Mucosa of descending colon (tissue), 3 donors: ENCODE measurements around the gene TGM3. TPM values are rescaled to one million over a fixed set of nuclear protein-coding genes. Genes with fewer than 3 reads are reported as not detected.

Source experiments
- ATAC-seq: fragments of 200-7000 bp; cut with Tn5 transposase; one replicate; pipeline ENCODE4 v1.9.1; 2020; ENCODE audit warnings: mild to moderate bottlenecking, moderate library complexity
- DNase-seq, 3 donors: peaks; one replicate each; pipeline ENCODE4 v3.0.0-alpha.2; 2020
- H3K36me3 ChIP-seq: fragments of 200-600 bp; one replicate; pipeline ENCODE4 v1.8.0; 2021; ENCODE audit warnings: low read depth, mild to moderate bottlenecking
- H3K4me1 ChIP-seq: fragments of 200-600 bp; one replicate; pipeline ENCODE4 v1.8.0; 2021; ENCODE audit warnings: low read depth, mild to moderate bottlenecking
- H3K4me3 ChIP-seq: fragments of 200-600 bp; one replicate; pipeline ENCODE4 v1.8.0; 2021; ENCODE audit warnings: mild to moderate bottlenecking
- H3K9me3 ChIP-seq: fragments of 200-600 bp; one replicate; pipeline ENCODE4 v1.8.0; 2021; ENCODE audit warnings: mild to moderate bottlenecking
- intact Hi-C, 2 donors: fragments of 100-400 bp; cut with DNase I in 1 of 2; cut with micrococcal nuclease in 1 of 2; formaldehyde crosslinking; loops; one replicate each; pipeline versions ENCODE4 v1.11.0 to v1.11.1; 2022; cut with DNase I, micrococcal nuclease
- total RNA-seq, 3 donors: library from RNA; stranded (reverse); fragmentation: NEBNext Ultra II Directional in 2 of 3; extraction: Animal tissue kit (Norgen Biotek cat#: 25700) in 2 of 3; gene quantifications; one replicate each; pipeline versions ENCODE4 v1.2.1 to v1.2.4, GENCODE V29; 2021 to 2023
- TF ChIP-seq, protein P1 (sequence below): fragments of 200-600 bp; IDR thresholded peaks from one replicate; pipeline ENCODE4 v1.8.0; 2022; ENCODE audit warnings: antibody characterized with exemption, mild to moderate bottlenecking
- donor health status: DM: no; HTN: no; CAD: no; lungs with moderate emphysema.
- donor health status: DM: no; HTN: no; CAD: no.
- donor health status: DM: no; HTN: yes; CAD: no.

The TGM3 gene
- total RNA-seq, 3 donors from 2014 or later, result 0.09 to 0.84 (median 0.29) TPM

DNA sequence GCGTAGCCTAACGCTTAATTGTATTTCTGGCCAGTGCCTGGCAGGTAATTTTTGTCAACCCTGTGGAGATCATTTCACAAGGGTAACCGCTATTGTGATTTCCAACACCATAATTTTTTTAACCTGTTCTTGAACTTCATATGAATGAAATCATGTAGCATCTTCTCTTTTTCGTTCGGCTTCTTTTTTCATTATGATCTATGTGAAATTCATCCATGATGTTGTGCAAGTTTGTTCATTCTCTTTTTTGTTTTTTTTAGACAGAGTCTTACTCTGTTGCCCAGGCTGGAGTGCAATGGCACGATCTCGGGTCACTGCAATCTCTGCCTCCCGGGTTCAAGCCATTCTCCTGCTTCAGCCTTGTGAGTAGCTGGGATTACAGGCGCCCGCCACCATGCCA, 42.5 kb upstream of the TGM3 start:
- Histone ChIP-seq H3K36me3 (no peaks in the 10 kb centered on the region), H3K9me3 (no peaks in the 10 kb centered on the region), H3K4me3 (no peak overlapping the region), H3K4me1 (no peaks in the 10 kb centered on the region)
- no peak for ATAC-seq
- intact Hi-C loops, result no loop called here
- DNase-seq, result no peak
- TF ChIP-seq, protein P1, sequence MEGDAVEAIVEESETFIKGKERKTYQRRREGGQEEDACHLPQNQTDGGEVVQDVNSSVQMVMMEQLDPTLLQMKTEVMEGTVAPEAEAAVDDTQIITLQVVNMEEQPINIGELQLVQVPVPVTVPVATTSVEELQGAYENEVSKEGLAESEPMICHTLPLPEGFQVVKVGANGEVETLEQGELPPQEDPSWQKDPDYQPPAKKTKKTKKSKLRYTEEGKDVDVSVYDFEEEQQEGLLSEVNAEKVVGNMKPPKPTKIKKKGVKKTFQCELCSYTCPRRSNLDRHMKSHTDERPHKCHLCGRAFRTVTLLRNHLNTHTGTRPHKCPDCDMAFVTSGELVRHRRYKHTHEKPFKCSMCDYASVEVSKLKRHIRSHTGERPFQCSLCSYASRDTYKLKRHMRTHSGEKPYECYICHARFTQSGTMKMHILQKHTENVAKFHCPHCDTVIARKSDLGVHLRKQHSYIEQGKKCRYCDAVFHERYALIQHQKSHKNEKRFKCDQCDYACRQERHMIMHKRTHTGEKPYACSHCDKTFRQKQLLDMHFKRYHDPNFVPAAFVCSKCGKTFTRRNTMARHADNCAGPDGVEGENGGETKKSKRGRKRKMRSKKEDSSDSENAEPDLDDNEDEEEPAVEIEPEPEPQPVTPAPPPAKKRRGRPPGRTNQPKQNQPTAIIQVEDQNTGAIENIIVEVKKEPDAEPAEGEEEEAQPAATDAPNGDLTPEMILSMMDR, result no peak

DNA sequence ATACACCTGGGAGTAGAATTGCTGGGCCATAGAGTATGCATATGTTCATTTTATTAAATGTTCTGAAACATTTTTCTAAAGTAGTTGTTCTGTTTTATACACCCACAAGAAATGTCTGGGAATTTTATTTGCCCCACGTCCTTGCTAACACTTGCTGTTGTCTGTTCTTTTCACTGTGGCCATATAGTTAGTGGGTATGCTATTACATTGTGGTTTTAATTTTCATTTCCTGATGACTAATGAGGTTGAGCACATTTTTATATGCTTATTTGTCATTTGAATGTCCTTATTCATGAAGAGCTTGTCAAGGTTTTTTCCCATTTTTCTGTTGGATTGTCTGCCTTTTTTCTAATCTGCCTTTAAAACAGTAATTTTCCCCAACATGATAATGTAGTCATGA, 41.5 kb upstream of the TGM3 start:
- intact Hi-C loops, result no loop called here
- H3K4me3 ChIP-seq, result no peak overlapping the region
- TF ChIP-seq, protein P1, result no peak
- H3K9me3 ChIP-seq, result no peaks in the 10 kb centered on the region
- no peaks in the 10 kb centered on the region for H3K36me3 ChIP-seq
- DNase-seq (no peak), ATAC-seq (no peak)
- H3K4me1 ChIP-seq, result no peaks in the 10 kb centered on the region

DNA sequence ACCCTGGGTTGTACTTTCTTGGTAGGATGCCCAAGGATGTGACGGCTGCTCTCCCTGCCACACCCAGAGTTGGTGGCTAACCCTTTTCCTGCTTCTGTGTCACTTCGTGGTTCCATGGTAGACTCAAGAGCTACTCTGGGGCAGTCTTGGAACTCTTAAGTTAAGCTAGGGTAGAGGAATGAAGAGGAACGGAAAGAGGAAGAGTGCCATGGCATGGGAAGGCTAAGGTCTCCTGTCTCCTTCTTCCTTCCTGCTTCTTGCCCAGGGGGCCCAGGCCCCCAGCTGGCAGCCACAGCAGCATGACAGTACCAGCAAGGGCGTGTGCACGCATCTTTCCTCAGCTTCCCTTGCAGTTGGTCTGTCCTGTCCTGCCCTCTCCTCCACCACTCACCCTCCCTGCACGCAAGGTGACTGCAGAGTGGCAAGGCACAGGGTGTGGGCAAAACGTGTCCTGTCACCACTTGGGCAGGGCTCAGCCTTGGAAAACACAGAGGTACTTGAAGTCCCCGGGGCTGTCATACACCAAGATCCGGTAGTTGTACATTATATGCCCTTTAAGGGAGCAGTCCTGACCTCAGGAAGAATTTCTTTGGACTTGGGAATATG, 39.8 kb upstream of the TGM3 start:
- peaks cover 4% of the 10 kb centered on the region for H3K4me1 ChIP-seq
- no peaks in the 10 kb centered on the region for H3K36me3 ChIP-seq
- H3K4me3 ChIP-seq, result no peak overlapping the region
- intact Hi-C loops, result no loop called here
- DNase-seq (no peak), ATAC-seq (peak; percentile 30)
- H3K9me3 ChIP-seq, result no peaks in the 10 kb centered on the region
- TF ChIP-seq, protein P1, result no peak

DNA sequence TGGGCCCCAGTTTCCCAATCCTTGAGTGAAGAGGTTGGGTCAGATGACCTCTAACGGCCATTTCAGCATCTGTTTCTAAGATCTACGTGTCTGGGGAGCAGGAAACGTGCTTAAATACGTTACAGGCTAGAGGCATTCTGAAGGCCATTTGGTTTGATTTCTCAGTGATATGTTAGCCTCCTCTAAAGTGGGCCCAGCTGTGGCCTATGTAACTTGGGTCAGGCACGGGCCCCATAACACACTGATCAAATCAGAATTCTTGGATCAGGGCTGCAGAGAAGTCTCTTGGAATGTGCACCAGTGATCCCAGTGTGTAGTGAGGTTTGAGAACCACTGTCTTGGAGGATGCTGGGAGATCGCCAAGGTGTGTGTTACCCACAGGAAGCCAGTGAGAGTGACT, 36.1 kb upstream of the TGM3 start:
- no peak for DNase-seq
- ATAC-seq, result no peak
- no peaks in the 10 kb centered on the region for H3K9me3 ChIP-seq
- no peaks in the 10 kb centered on the region for H3K36me3 ChIP-seq
- H3K4me1 ChIP-seq, result peaks cover 7% of the 10 kb centered on the region
- intact Hi-C loops, result no loop called here
- TF ChIP-seq, protein P1, result no peak
- no peak overlapping the region for H3K4me3 ChIP-seq

DNA sequence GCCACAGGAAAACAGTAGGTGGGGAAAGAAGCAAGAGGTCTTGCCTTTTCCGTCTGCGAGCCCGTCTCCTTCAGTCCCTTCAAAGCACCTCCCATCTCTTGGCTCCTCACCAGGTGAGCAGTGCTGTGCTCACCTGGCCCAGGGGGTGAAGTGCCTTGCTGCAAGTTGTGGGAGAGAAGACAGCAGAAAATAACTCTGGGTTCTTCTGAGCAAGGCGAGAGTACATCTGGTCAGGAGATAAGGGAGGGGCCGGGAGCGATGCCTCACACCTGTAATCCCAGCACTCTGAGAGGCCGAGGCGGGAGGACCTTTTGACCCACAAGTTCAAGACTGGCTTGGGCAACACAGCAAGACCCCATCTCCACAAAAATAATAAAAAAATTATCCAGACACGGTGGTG, 35.6 kb upstream of the TGM3 start:
- ATAC-seq (no peak), DNase-seq (no peak)
- Histone ChIP-seq H3K9me3 (no peaks in the 10 kb centered on the region), H3K36me3 (no peaks in the 10 kb centered on the region), H3K4me3 (no peak overlapping the region), H3K4me1 (peaks cover 7% of the 10 kb centered on the region)
- intact Hi-C loops, result no loop called here
- TF ChIP-seq, protein P1, result no peak

DNA sequence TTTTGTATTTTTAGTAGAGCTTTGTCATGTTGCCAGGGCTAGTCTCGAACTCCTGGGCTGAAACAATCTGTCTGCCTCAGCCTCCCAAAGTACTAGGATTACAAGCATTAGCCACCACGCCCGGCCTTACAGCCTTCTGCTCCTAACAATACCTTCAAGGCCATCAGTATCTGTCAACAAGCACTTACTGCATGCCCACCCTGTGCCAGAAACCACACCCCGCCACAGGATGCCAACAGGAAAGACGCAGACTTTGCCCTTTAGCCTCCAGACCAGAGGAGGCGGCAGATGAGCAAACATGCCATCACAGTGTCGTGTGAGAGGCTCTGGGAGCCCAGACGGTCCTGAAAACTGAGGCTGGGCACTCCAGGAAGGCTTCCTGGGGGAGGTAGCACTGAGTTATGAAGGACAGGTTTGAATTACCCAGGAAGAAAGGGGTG, 34.7 kb upstream of the TGM3 start:
- peak; percentile 97 for ATAC-seq
- TF ChIP-seq, protein P1, result no peak
- peak; percentile 74 to 91 (median 88) for DNase-seq
- Histone ChIP-seq H3K36me3 (no peaks in the 10 kb centered on the region), H3K4me3 (no peak overlapping the region), H3K4me1 (peaks cover 7% of the 10 kb centered on the region), H3K9me3 (no peaks in the 10 kb centered on the region)
- intact Hi-C loops, result no loop called here
